GM12878 (cell line): ENCODE data around the gene RNF220.

Experiments
- MEF2A ChIP-seq: IDR thresholded peaks from 2 replicates; pipeline ENCODE4 v1.6.1; 2011; ENCODE audit warnings: low read depth, mild to moderate bottlenecking, low read length, moderate library complexity; ENCODE audit not compliant: insufficient read depth
- TF ChIP-seq, protein P1 (sequence below), 3 experiments: IDR thresholded peaks in 2 of 3; conservative IDR thresholded peaks in 1 of 3; 2 replicates each; pipeline ENCODE4 v1.5.1; 2011; ENCODE audit warnings: low read depth in 3 of 3, low read length in 3 of 3, mild to moderate bottlenecking in 3 of 3, control low read depth in 2 of 3, moderate library complexity in 2 of 3, inconsistent platforms in 1 of 3, mixed read lengths in 1 of 3; ENCODE audit not compliant: control insufficient read depth in 2 of 3, insufficient read depth in 1 of 3; ENCODE audit errors: extremely low read depth in 1 of 3

- TF ChIP-seq, protein P1, sequence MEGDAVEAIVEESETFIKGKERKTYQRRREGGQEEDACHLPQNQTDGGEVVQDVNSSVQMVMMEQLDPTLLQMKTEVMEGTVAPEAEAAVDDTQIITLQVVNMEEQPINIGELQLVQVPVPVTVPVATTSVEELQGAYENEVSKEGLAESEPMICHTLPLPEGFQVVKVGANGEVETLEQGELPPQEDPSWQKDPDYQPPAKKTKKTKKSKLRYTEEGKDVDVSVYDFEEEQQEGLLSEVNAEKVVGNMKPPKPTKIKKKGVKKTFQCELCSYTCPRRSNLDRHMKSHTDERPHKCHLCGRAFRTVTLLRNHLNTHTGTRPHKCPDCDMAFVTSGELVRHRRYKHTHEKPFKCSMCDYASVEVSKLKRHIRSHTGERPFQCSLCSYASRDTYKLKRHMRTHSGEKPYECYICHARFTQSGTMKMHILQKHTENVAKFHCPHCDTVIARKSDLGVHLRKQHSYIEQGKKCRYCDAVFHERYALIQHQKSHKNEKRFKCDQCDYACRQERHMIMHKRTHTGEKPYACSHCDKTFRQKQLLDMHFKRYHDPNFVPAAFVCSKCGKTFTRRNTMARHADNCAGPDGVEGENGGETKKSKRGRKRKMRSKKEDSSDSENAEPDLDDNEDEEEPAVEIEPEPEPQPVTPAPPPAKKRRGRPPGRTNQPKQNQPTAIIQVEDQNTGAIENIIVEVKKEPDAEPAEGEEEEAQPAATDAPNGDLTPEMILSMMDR (IDR thresholded peaks at IDR 0.05 in 2 of 3, conservative IDR thresholded peaks at IDR 0.05 in 1 of 3; ENCODE audit: control insufficient read depth in 2 of 3, extremely low read depth in 1 of 3, insufficient read depth in 1 of 3, low read depth in 3 of 3, low read length in 3 of 3): no peak
- TF ChIP-seq MEF2A: no peak
These were observed 291.0 kb downstream of the RNF220 start for GRCh38 chr1:44696101-44696500.
